Measurements from ENCODE around the gene CTSC. TPM values are rescaled to one million over a fixed set of nuclear protein-coding genes. Genes with fewer than 3 reads are reported as not detected.

Gene CTSC
- polyA plus RNA-seq, 3 donors = 150 to 415 (median 284) TPM

GRCh38 chr11:88259431-88259830, 78.1 kb downstream of the CTSC start:
- no peak overlapping the region for H2AFZ ChIP-seq (ENCODE audit: insufficient read depth, low read depth, low read length, poor library complexity, severe bottlenecking)
- peaks cover 18 to 28% of the 10 kb centered on the region in 2 donors for H3K9me3 ChIP-seq (replicated peaks in 1 of 2; ENCODE audit: control insufficient read depth in 1 of 2, insufficient read depth in 1 of 2, low read length in 2 of 2)
- no peak overlapping the region for H3K9ac ChIP-seq (ENCODE audit: insufficient read depth, low read length, poor library complexity, severe bottlenecking)
- H3K4me1 Mint-ChIP-seq = no peaks in the 10 kb centered on the region
- no peak overlapping the region for H3K4me3 Mint-ChIP-seq
- H3K36me3 ChIP-seq (replicated peaks in 1 of 2; ENCODE audit: control insufficient read depth in 1 of 2, insufficient read depth in 2 of 2, low read length in 2 of 2) = peaks cover 5 to 21% of the 10 kb centered on the region in 2 donors
- no peak overlapping the region for H3K4me3 ChIP-seq (replicated peaks in 1 of 3; ENCODE audit: low read depth in 2 of 3, low read length in 3 of 3)
- H3K4me2 ChIP-seq (replicated peaks; ENCODE audit: extremely low read depth, low read length, poor library complexity, severe bottlenecking) = no peak overlapping the region
- TF ChIP-seq CTCF (IDR thresholded peaks at IDR 0.05) = no peak
- intact Hi-C loops (cut with micrococcal nuclease) = no loop called here
- H3K27me3 Mint-ChIP-seq (ENCODE audit: low read depth in 3 of 3) = no peaks in the 10 kb centered on the region
- peaks cover 34 to 47% (median 39%) of the 10 kb centered on the region in 7 donors for H3K9me3 Mint-ChIP-seq
- no peak overlapping the region for H3K27ac Mint-ChIP-seq
- H4K20me1 ChIP-seq (ENCODE audit: insufficient read depth, low read length) = no peaks in the 10 kb centered on the region
- no peaks in the 10 kb centered on the region for H3K27me3 ChIP-seq (ENCODE audit: control insufficient read depth in 2 of 2, insufficient read depth in 2 of 2, low read length in 2 of 2)
- peaks cover 28 to 29% of the 10 kb centered on the region in 2 donors for H3K36me3 Mint-ChIP-seq
- DNase-seq = no peak
- no peak overlapping the region for H3K27ac ChIP-seq (ENCODE audit: low read depth in 1 of 2, low read length in 2 of 2)
- no peaks in the 10 kb centered on the region for H3K79me2 ChIP-seq (ENCODE audit: insufficient read depth, low read length)
- no peaks in the 10 kb centered on the region for H3K4me1 ChIP-seq (ENCODE audit: control insufficient read depth in 1 of 2, insufficient read depth in 2 of 2, low read length in 2 of 2)

GRCh38 chr11:88252208-88252607, 85.3 kb downstream of the CTSC start:
- intact Hi-C loops (cut with micrococcal nuclease) = no loop called here
- no peak for DNase-seq
- Histone ChIP-seq H2AFZ (ENCODE audit: insufficient read depth, low read depth, low read length, poor library complexity, severe bottlenecking) (no peak overlapping the region), H4K20me1 (ENCODE audit: insufficient read depth, low read length) (no peaks in the 10 kb centered on the region), H3K27me3 (ENCODE audit: control insufficient read depth in 2 of 2, insufficient read depth in 2 of 2, low read length in 2 of 2) (no peaks in the 10 kb centered on the region), H3K9me3 (replicated peaks in 1 of 2; ENCODE audit: control insufficient read depth in 1 of 2, insufficient read depth in 1 of 2, low read length in 2 of 2) (no peaks in the 10 kb centered on the region), H3K36me3 (replicated peaks in 1 of 2; ENCODE audit: control insufficient read depth in 1 of 2, insufficient read depth in 2 of 2, low read length in 2 of 2) (no peaks in the 10 kb centered on the region), H3K4me1 (ENCODE audit: control insufficient read depth in 1 of 2, insufficient read depth in 2 of 2, low read length in 2 of 2) (no peaks in the 10 kb centered on the region), H3K4me2 (replicated peaks; ENCODE audit: extremely low read depth, low read length, poor library complexity, severe bottlenecking) (no peak overlapping the region), H3K4me3 (replicated peaks in 1 of 3; ENCODE audit: low read depth in 2 of 3, low read length in 3 of 3) (no peak overlapping the region), H3K9ac (ENCODE audit: insufficient read depth, low read length, poor library complexity, severe bottlenecking) (no peak overlapping the region), H3K79me2 (ENCODE audit: insufficient read depth, low read length) (no peaks in the 10 kb centered on the region), H3K27ac (ENCODE audit: low read depth in 1 of 2, low read length in 2 of 2) (no peak overlapping the region)
- TF ChIP-seq CTCF (IDR thresholded peaks at IDR 0.05) = no peak
- Mint-ChIP-seq H3K4me1 (no peaks in the 10 kb centered on the region), H3K4me3 (no peak overlapping the region), H3K36me3 (no peaks in the 10 kb centered on the region), H3K9me3 (peaks cover 0 to 7% (median 3%) of the 10 kb centered on the region in 7 donors), H3K27me3 (ENCODE audit: low read depth in 3 of 3) (no peaks in the 10 kb centered on the region), H3K27ac (no peak overlapping the region)

Measured in CD14-positive monocyte (primary cell).